Testis (tissue), 3 donors: ENCODE results near the gene FBH1. TPM values are rescaled to one million over a fixed set of nuclear protein-coding genes. Genes with fewer than 3 reads are reported as not detected.
A peak's percentile ranks its signal among the peaks of the same experiment; 100 is the strongest.

Source experiments
- DNase-seq: peaks from one replicate; pipeline ENCODE4 v3.0.0-alpha.2; 2019
- H3K27ac ChIP-seq, 2 donors: fragments of 200-600 bp; sonication (generic); one replicate each; pipeline ENCODE4 v1.5.1; 2019
- H3K27me3 ChIP-seq: fragments of 200-600 bp; sonication (generic); one replicate; pipeline ENCODE4 v1.5.1; 2019
- H3K36me3 ChIP-seq: fragments of 200-600 bp; sonication (generic); one replicate; pipeline ENCODE4 v1.5.1; 2017; ENCODE audit warnings: low read depth; ENCODE audit errors: missing control alignments
- H3K4me1 ChIP-seq: fragments of 200-600 bp; sonication (generic); one replicate; pipeline ENCODE4 v1.5.1; 2019
- H3K4me3 ChIP-seq, 2 donors: fragments of 200-600 bp; sonication (generic); one replicate each; pipeline ENCODE4 v1.5.1; 2017 to 2019
- H3K9me3 ChIP-seq: fragments of 200-600 bp; sonication (generic); one replicate; pipeline ENCODE4 v1.5.1; 2017
- CTCF ChIP-seq, 3 experiments: fragments of 450-650 bp in 2 of 3; fragments of 200-600 bp in 1 of 3; sonication (generic) in 1 of 3; IDR thresholded peaks; one replicate each; pipeline ENCODE4 v1.5.1; 2016 to 2019; ENCODE audit warnings: antibody characterized with exemption in 3 of 3, mild to moderate bottlenecking in 2 of 3, moderate library complexity in 1 of 3
- POLR2A ChIP-seq: fragments of 450-650 bp; IDR thresholded peaks from one replicate; pipeline ENCODE4 v1.6.1; 2017; ENCODE audit warnings: antibody characterized with exemption, mild to moderate bottlenecking, moderate library complexity
- WGBS, 2 donors: methylation state at CpG; one replicate each; pipeline ENCODE4 v1.1.5; 2018; 5-methylcytosine and 5-hydroxymethylcytosine counted together
- intact Hi-C: fragments of 100-400 bp; cut with DNase I; formaldehyde crosslinking; loops from one replicate; pipeline ENCODE4 v1.15.1; 2023; ENCODE audit warnings: low total_unique reads
- polyA plus RNA-seq: library from polyadenylated mRNA; stranded (reverse); fragments of 350-450 nt; fragmentation: Illumina TruSeq; extraction: RNeasy Lipid Tissue Mini Kit (QIAGEN cat#74804); gene quantifications from one replicate; pipeline ENCODE4 v1.2.3, GENCODE V29; 2014; ENCODE audit warnings: low read depth, low replicate concordance; ENCODE audit not compliant: insufficient read depth
- total RNA-seq, 2 donors: library from RNA; depleted of rRNA; stranded (reverse); fragments of >200 nt; gene quantifications; one replicate each; pipeline ENCODE4 v1.2.3, GENCODE V29; 2016

The FBH1 gene
- total and polyA plus RNA-seq, 3 donors from 2014 or later: 91.6 to 203 (median 174) TPM

GRCh38 chr10:5973069-5973468 is 83.0 kb downstream of the FBH1 start:
- no peaks in the 10 kb centered on the region for H3K27me3 ChIP-seq
- H3K4me3 ChIP-seq: no peak overlapping the region
- 74 to 97% methylated on average over 4 of the region's 4 CpGs for WGBS, 2 donors
- DNase-seq: no peak
- no peaks in the 10 kb centered on the region for H3K36me3 ChIP-seq
- no peak overlapping the region for H3K27ac ChIP-seq
- no peak for TF ChIP-seq POLR2A
- no peak for TF ChIP-seq CTCF (IDR thresholded peaks at IDR 0.05)
- intact Hi-C loops: no loop called here
- no peaks in the 10 kb centered on the region for H3K9me3 ChIP-seq
- no peaks in the 10 kb centered on the region for H3K4me1 ChIP-seq

DNA sequence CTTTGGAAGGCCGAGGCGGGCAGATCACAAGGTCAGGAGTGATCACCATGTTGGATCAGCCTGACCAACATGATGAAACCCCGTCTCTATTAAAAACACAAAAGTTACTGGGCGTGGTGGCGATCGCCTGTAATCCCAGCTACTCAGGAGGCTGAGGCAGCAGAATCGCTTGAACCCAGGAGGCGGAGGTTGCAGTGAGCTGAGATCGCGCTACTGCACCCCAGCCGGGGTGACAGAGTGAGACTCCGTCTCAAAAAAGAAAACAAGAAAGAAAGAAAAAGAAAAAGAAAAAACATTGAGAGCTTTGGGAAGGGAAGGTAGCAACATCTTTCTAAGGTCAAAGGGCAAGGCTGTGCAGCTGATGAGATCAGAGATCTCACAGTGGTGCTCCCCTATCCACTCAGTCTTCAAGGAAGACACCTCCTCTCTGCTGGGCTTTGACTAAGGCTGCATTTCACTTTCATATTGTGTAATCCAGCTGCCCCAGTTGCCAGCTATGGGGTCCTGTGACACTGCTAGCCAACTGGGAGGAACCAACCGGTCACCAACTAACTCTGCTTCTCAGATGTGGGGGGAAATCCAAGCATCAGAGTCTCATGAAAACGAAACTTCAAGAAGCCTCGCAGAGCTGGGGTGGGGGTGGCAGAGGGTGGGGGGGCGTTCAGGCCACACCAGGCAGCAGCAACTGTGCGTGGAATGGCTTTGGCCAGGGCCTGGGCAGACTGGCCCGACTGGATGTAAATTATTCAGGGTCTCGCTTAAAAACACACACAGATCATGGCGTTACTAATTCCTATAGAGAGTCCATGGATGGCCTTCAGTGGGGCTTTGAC is 85.8 kb downstream of the FBH1 start:
- TF ChIP-seq POLR2A: no peak
- no peak for TF ChIP-seq CTCF (IDR thresholded peaks at IDR 0.05)
- peaks cover 3% of the 10 kb centered on the region for H3K4me1 ChIP-seq
- WGBS, 2 donors: 60 to 70% methylated on average over 20 of the region's 20 CpGs
- intact Hi-C loops: no loop called here
- peak overlapping the region; percentile 81 to 89 for H3K4me3 ChIP-seq
- DNase-seq: peak; percentile 54
- H3K9me3 ChIP-seq: no peaks in the 10 kb centered on the region
- H3K36me3 ChIP-seq: no peaks in the 10 kb centered on the region
- H3K27me3 ChIP-seq: no peaks in the 10 kb centered on the region
- H3K27ac ChIP-seq: peak overlapping the region; percentile 89 to 90

DNA sequence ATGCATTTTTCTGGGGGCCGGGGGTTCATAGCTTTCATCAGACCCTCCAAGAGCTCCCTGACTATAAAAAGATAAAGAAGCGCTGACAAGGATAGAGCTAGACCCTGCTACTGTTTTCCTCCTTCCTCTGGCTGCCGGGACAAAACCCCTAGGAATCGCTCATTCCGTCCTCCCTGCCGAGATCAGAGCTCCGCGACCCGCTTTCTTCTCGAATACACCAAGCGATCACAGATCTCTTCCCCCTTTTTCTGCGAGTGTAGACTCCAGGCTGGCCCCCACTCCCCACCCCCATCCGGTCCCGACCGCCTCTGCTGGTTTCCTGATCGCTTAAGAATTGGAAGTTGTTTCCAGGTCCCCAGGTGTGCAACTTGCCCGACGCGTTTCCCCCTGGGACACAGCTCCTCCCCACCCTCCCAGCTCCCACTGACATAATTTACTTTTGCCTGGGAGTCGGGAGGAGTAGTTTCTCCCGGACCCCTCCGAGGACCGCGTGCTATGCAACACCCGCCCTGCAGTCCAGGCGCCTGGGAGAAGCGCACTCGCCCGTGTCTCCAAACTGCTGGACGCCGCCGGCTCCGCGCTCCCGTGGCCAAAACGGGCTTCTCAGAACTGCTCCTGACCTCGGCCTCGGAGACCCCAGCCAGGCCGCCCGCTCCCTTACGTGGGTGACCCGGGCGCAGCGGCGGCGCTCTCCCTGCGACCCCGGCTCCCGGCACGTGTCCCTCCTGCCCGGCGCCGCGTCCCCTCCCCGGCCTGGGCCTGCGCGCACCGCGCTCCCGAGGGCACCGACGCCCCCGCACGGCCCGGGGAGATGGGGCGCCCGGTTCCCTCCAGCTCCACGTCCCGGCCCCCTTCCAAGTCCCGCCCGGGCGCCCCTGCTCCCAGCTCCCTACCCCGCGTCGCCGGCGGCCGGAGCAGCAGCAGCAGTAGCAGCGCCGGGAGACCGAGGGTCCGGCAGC is 86.7 kb downstream of the FBH1 start:
- 1 to 4% methylated on average over 28 to 53 of the region's 82 CpGs for WGBS, 2 donors
- Histone ChIP-seq H3K27me3 (no peaks in the 10 kb centered on the region), H3K9me3 (no peaks in the 10 kb centered on the region), H3K4me3 (peak overlapping the region; percentile 81 to 89), H3K36me3 (no peaks in the 10 kb centered on the region), H3K27ac (peak overlapping the region; percentile 89 to 90), H3K4me1 (peaks cover 9% of the 10 kb centered on the region)
- intact Hi-C loops: no loop called here
- TF ChIP-seq POLR2A (no peak), CTCF (IDR thresholded peaks at IDR 0.05) (no peak)
- peak; percentile 47 for DNase-seq

GRCh38 chr10:5977471-5978229 is 87.6 kb downstream of the FBH1 start, which contains the start of gene IL15RA:
IL15RA (minus strand) TSS chr10:5977543; CDS start chr10:5977492, 51 bp downstream.
- Histone ChIP-seq H3K4me3 (peak within 1 kb of the TSS; percentile 81 to 89), H3K36me3 (no peaks in the 10 kb centered on the region), H3K27ac (peak within 1 kb of the TSS; percentile 89 to 90), H3K4me1 (peaks cover 9% of the 10 kb centered on the region), H3K9me3 (no peaks in the 10 kb centered on the region), H3K27me3 (no peaks in the 10 kb centered on the region)
- TF ChIP-seq POLR2A (no peak), CTCF (IDR thresholded peaks at IDR 0.05) (no peak)
- DNase-seq: peak; percentile 49
- intact Hi-C loops: no loop called here
- WGBS, 2 donors: 0% methylated on average over 75 of the region's 80 CpGs; no CpG with 5 or more reads in 1 of the 2 donors
